Peyer's patch (tissue), 4 donors: ENCODE results near the gene GALNT17.

Experiments used
- POLR2A ChIP-seq, 2 donors: fragments of 450-650 bp; IDR thresholded peaks; one replicate each; pipeline ENCODE4 v1.5.1; 2017; ENCODE audit warnings: antibody characterized with exemption in 2 of 2, mild to moderate bottlenecking in 2 of 2, moderate library complexity in 2 of 2
- TF ChIP-seq, protein P1 (sequence below), 6 experiments: fragments of 450-650 bp in 4 of 6; fragments of 200-600 bp in 2 of 6; sonication (generic) in 1 of 6; IDR thresholded peaks; one replicate each; pipeline ENCODE4 v1.5.1; 2017 to 2019; ENCODE audit warnings: antibody characterized with exemption in 6 of 6, mild to moderate bottlenecking in 3 of 6, moderate library complexity in 1 of 6

DNA sequence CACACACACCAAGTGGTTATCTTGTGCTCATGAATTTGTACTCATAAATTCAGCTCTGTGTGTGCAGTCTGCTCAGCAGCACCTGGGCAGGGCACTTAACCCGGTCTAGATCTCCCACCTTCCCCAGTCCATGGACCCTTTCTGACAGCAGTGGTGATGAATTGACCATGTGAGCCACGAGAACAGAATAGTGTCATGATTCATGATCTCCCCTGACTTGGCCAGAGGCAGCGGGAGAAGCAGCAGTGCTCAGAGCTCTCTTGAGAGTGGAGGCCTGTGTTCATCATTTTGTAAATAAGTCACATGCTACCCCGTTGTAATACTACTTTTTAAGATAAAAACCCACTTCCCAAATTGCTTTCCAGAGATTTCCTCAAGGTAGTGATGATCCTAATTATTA is 74.2 kb downstream of the GALNT17 start:
- TF ChIP-seq, protein P1, sequence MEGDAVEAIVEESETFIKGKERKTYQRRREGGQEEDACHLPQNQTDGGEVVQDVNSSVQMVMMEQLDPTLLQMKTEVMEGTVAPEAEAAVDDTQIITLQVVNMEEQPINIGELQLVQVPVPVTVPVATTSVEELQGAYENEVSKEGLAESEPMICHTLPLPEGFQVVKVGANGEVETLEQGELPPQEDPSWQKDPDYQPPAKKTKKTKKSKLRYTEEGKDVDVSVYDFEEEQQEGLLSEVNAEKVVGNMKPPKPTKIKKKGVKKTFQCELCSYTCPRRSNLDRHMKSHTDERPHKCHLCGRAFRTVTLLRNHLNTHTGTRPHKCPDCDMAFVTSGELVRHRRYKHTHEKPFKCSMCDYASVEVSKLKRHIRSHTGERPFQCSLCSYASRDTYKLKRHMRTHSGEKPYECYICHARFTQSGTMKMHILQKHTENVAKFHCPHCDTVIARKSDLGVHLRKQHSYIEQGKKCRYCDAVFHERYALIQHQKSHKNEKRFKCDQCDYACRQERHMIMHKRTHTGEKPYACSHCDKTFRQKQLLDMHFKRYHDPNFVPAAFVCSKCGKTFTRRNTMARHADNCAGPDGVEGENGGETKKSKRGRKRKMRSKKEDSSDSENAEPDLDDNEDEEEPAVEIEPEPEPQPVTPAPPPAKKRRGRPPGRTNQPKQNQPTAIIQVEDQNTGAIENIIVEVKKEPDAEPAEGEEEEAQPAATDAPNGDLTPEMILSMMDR (IDR thresholded peaks at IDR 0.05), result no peak
- TF ChIP-seq POLR2A (IDR thresholded peaks at IDR 0.05), result no peak
